ENCODE results near the gene NRGN.
A peak's percentile ranks its signal among the peaks of the same experiment; 100 is the strongest.

NRGN gene

GRCh38 chr11:124791626-124792341 is 52.0 kb downstream of the NRGN start:
- no peak for DNase-seq

GRCh38 chr11:124793466-124794278 is 53.9 kb downstream of the NRGN start:
- peak; percentile 61 for DNase-seq

GRCh38 chr11:124796312-124796711 is 56.6 kb downstream of the NRGN start:
- no peak for DNase-seq

Measured in fibroblast of skin of back (primary cell).